Keratinocyte (primary cell): ENCODE measurements around the gene CHPF. TPM values are rescaled to one million over a fixed set of nuclear protein-coding genes. Genes with fewer than 3 reads are reported as not detected.

Source experiments
- DNase-seq: peaks from one replicate; pipeline ENCODE4 v3.0.0-alpha.2; 2011; ENCODE audit warnings: low read depth, missing footprints, low spot score
- FAIRE-seq: peaks from 2 replicates; lab custom pipeline; 2011; peaks lifted over from hg19 to GRCh38; lab: Jason Lieb, UNC
- H2AFZ ChIP-seq: 2 replicates; pipeline ENCODE4 v1.6.0; 2012; ENCODE audit warnings: low read length, control low read depth, inconsistent platforms; ENCODE audit not compliant: control insufficient read depth
- H3K27ac ChIP-seq: 2 replicates; pipeline ENCODE4 v1.5.1; 2011; ENCODE audit warnings: low read length; ENCODE audit not compliant: control insufficient read depth, insufficient read depth
- H3K27me3 ChIP-seq: 3 replicates; pipeline ENCODE4 v1.6.0; 2011; ENCODE audit warnings: low read length; ENCODE audit not compliant: control insufficient read depth, insufficient read depth; ENCODE audit errors: extremely low read depth
- H3K36me3 ChIP-seq, 2 experiments: 2 replicates in 1 of 2; 3 replicates in 1 of 2; pipeline ENCODE4 v1.5.1; 2011; ENCODE audit warnings: low read length in 2 of 2, mild to moderate bottlenecking in 1 of 2; ENCODE audit not compliant: control insufficient read depth in 2 of 2, insufficient read depth in 2 of 2; ENCODE audit errors: extremely low read depth in 1 of 2
- H3K4me1 ChIP-seq: 3 replicates; pipeline ENCODE4 v1.5.1; 2011; ENCODE audit warnings: low read length; ENCODE audit not compliant: control insufficient read depth, insufficient read depth; ENCODE audit errors: extremely low read depth
- H3K4me2 ChIP-seq: 3 replicates; pipeline ENCODE4 v1.6.0; 2011; ENCODE audit warnings: low read depth, low read length; ENCODE audit not compliant: control insufficient read depth, insufficient read depth; ENCODE audit errors: extremely low read depth
- H3K4me3 ChIP-seq, 3 experiments: fragments of 200-600 bp in 1 of 3; sonication (generic) in 1 of 3; 2 replicates in 2 of 3; 3 replicates in 1 of 3; pipeline ENCODE4 v1.5.1; 2011 to 2016; ENCODE audit warnings: low read length in 3 of 3, mild to moderate bottlenecking in 3 of 3, control low read depth in 2 of 3, inconsistent platforms in 1 of 3, low read depth in 1 of 3, mixed read lengths in 1 of 3, mixed run types in 1 of 3, moderate library complexity in 1 of 3; ENCODE audit not compliant: control insufficient read depth in 2 of 3, insufficient read depth in 2 of 3; ENCODE audit errors: extremely low read depth in 1 of 3
- H3K79me2 ChIP-seq: 2 replicates; pipeline ENCODE4 v1.6.0; 2012; ENCODE audit warnings: low read length; ENCODE audit not compliant: control insufficient read depth, insufficient read depth
- H3K9ac ChIP-seq: 3 replicates; pipeline ENCODE4 v1.6.0; 2011; ENCODE audit warnings: low read length; ENCODE audit not compliant: control insufficient read depth, insufficient read depth; ENCODE audit errors: extremely low read depth
- H3K9me1 ChIP-seq: 3 replicates; pipeline ENCODE4 v1.6.0; 2011; ENCODE audit warnings: low read length; ENCODE audit not compliant: control insufficient read depth, insufficient read depth; ENCODE audit errors: extremely low read depth
- H3K9me3 ChIP-seq: 2 replicates; pipeline ENCODE4 v1.5.1; 2012; ENCODE audit warnings: low read depth, low read length; ENCODE audit not compliant: control insufficient read depth
- H4K20me1 ChIP-seq: 3 replicates; pipeline ENCODE4 v1.6.0; 2011; ENCODE audit warnings: low read length; ENCODE audit not compliant: control insufficient read depth, insufficient read depth; ENCODE audit errors: extremely low read depth
- CTCF ChIP-seq, 3 experiments: IDR thresholded peaks in 1 of 3; conservative IDR thresholded peaks in 1 of 3; optimal IDR thresholded peaks in 1 of 3; 2 replicates in 2 of 3; 3 replicates in 1 of 3; pipeline versions ENCODE3 to v1.5.1; 2011; ENCODE audit warnings: low read length in 3 of 3, mild to moderate bottlenecking in 3 of 3, moderate library complexity in 2 of 3, control low read depth in 1 of 3, inconsistent platforms in 1 of 3; ENCODE audit not compliant: insufficient read depth in 2 of 3; ENCODE audit errors: extremely low read depth in 1 of 3
- EZH2 ChIP-seq: IDR thresholded peaks from one replicate; pipeline ENCODE4 v1.6.1; 2012; ENCODE audit warnings: inconsistent platforms, mild to moderate bottlenecking, low read length, moderate library complexity
- dilution Hi-C: fragments of 300-500 bp; cut with MboI; formaldehyde crosslinking; loops from one replicate; pipeline ENCODE4 v1.7.0; 2020; ENCODE audit warnings: low sequenced_read_pairs; ENCODE audit not compliant: extremely low pct_ligation_motif_present
- polyA plus RNA-seq, 5 experiments: library from polyadenylated mRNA; depleted of rRNA in 3 of 5; stranded (reverse) in 3 of 5; stranded (forward) in 1 of 5; unstranded in 1 of 5; fragments of >200 nt; gene quantifications; 1 replicate in 1 of 5; 2 replicates in 3 of 5; 3 replicates in 1 of 5; pipeline versions ENCODE4 v1.2.1 to v1.2.3, GENCODE V29; 2011 to 2012; ENCODE audit warnings: missing spikeins in 2 of 5, low read depth in 1 of 5, low replicate concordance in 1 of 5

CHPF gene
- polyA plus RNA-seq, 1 donor (not counting 4 experiments of a cell fraction or from before 2014, with no cell fraction given): 24.4 TPM

- Histone ChIP-seq H3K9me1 (no peaks in the 10 kb centered on the region), H3K27ac (no peak overlapping the region), H4K20me1 (no peaks in the 10 kb centered on the region), H3K36me3 (no peaks in the 10 kb centered on the region), H3K79me2 (no peaks in the 10 kb centered on the region), H3K27me3 (peaks cover 6% of the 10 kb centered on the region), H3K9ac (no peak overlapping the region), H3K4me1 (peaks cover 4% of the 10 kb centered on the region), H3K4me2 (no peak overlapping the region), H2AFZ (peak overlapping the region; percentile 34), H3K9me3 (no peaks in the 10 kb centered on the region), H3K4me3 (no peak overlapping the region)
- DNase-seq (no peak), FAIRE-seq (peak; percentile 20)
- dilution Hi-C loops: no loop called here
- TF ChIP-seq EZH2: no peak
- TF ChIP-seq CTCF (optimal IDR thresholded peaks at IDR 0.05 in 1 of 3, IDR thresholded peaks at IDR 0.05 in 1 of 3, conservative IDR thresholded peaks at IDR 0.05 in 1 of 3; ENCODE audit: extremely low read depth in 1 of 3, insufficient read depth in 2 of 3, low read length in 3 of 3): no peak
Measured at GRCh38 chr2:219576505-219577388, 33.1 kb upstream of the CHPF start.

- no peak for FAIRE-seq
- DNase-seq: no peak
- no peak overlapping the region for H3K9ac ChIP-seq
- H3K27me3 ChIP-seq: peaks cover 6% of the 10 kb centered on the region
- H3K9me1 ChIP-seq: no peaks in the 10 kb centered on the region
- no peaks in the 10 kb centered on the region for H3K79me2 ChIP-seq
- H4K20me1 ChIP-seq: no peaks in the 10 kb centered on the region
- no peaks in the 10 kb centered on the region for H3K9me3 ChIP-seq
- H3K27ac ChIP-seq: no peak overlapping the region
- TF ChIP-seq CTCF (optimal IDR thresholded peaks at IDR 0.05 in 1 of 3, IDR thresholded peaks at IDR 0.05 in 1 of 3, conservative IDR thresholded peaks at IDR 0.05 in 1 of 3; ENCODE audit: extremely low read depth in 1 of 3, insufficient read depth in 2 of 3, low read length in 3 of 3) (no peak), EZH2 (no peak)
- H2AFZ ChIP-seq: no peak overlapping the region
- H3K4me3 ChIP-seq: no peak overlapping the region
- H3K36me3 ChIP-seq: no peaks in the 10 kb centered on the region
- no peak overlapping the region for H3K4me2 ChIP-seq
- peaks cover 8% of the 10 kb centered on the region for H3K4me1 ChIP-seq
- dilution Hi-C loops: no loop called here
Measured at GRCh38 chr2:219575566-219576504, 32.2 kb upstream of the CHPF start.
